Gastrocnemius medialis (tissue), 4 donors: Measurements from ENCODE around the gene CHCHD6. TPM values are rescaled to one million over a fixed set of nuclear protein-coding genes. Genes with fewer than 3 reads are reported as not detected.

ENCODE experiments used
- ATAC-seq, 2 donors: fragments of 150-250 bp; one replicate each; pipeline ENCODE4 v1.9.1; 2016
- DNase-seq, 2 donors: peaks; one replicate each; pipeline ENCODE4 v3.0.0-alpha.2; 2019
- H3K27ac ChIP-seq, 4 donors: fragments of 200-600 bp; sonication (generic); 1 replicate in 1 of 4; 2 replicates in 3 of 4; pipeline ENCODE4 v1.5.1; 2016 to 2018; ENCODE audit warnings: mild to moderate bottlenecking in 2 of 4, moderate library complexity in 1 of 4
- H3K27me3 ChIP-seq, 3 donors: fragments of 200-600 bp; sonication (generic) in 2 of 3; 1 replicate in 1 of 3; 2 replicates in 2 of 3; pipeline versions ENCODE4 v1.5.1 to v1.6.0; 2016 to 2019; ENCODE audit warnings: mild to moderate bottlenecking in 1 of 3, moderate library complexity in 1 of 3
- H3K36me3 ChIP-seq, 2 donors: fragments of 200-600 bp; sonication (generic) in 1 of 2; one replicate each; pipeline ENCODE4 v1.5.1; 2017 to 2018
- H3K4me1 ChIP-seq, 2 donors: fragments of 200-600 bp; sonication (generic) in 1 of 2; one replicate each; pipeline ENCODE4 v1.5.1; 2016 to 2017; ENCODE audit warnings: mild to moderate bottlenecking in 2 of 2
- H3K4me3 ChIP-seq, 4 donors: fragments of 200-600 bp; sonication (generic) in 3 of 4; 1 replicate in 1 of 4; 2 replicates in 3 of 4; pipeline ENCODE4 v1.5.1; 2016 to 2019; ENCODE audit warnings: mild to moderate bottlenecking in 2 of 4
- H3K9me3 ChIP-seq, 3 donors: fragments of 200-600 bp; sonication (generic) in 2 of 3; 1 replicate in 1 of 3; 2 replicates in 2 of 3; pipeline ENCODE4 v1.5.1; 2016 to 2019
- CTCF ChIP-seq, 5 experiments: fragments of 450-650 bp in 3 of 5; fragments of 200-600 bp in 2 of 5; sonication (generic) in 2 of 5; IDR thresholded peaks in 4 of 5; conservative IDR thresholded peaks in 1 of 5; 1 replicate in 4 of 5; 2 replicates in 1 of 5; pipeline ENCODE4 v1.5.1; 2016 to 2019; ENCODE audit warnings: antibody characterized with exemption in 5 of 5, mild to moderate bottlenecking in 3 of 5, moderate library complexity in 3 of 5
- POLR2A ChIP-seq, 2 donors: fragments of 450-650 bp; IDR thresholded peaks; one replicate each; pipeline ENCODE4 v1.6.1; 2017; ENCODE audit warnings: antibody characterized with exemption in 2 of 2, mild to moderate bottlenecking in 2 of 2, moderate library complexity in 2 of 2
- in situ Hi-C, 4 donors: fragments of 200-750 bp; cut with MboI; loops; one replicate each; pipeline versions ENCODE4 v1.15.0 to v1.8.0; 2017; ENCODE audit warnings: low sequenced_read_pairs in 4 of 4
- intact Hi-C: fragments of 100-400 bp; cut with DNase I; formaldehyde crosslinking; loops from one replicate; pipeline ENCODE4 v1.15.1; 2023; ENCODE audit warnings: low total_unique reads
- total RNA-seq, 4 donors: library from RNA; depleted of rRNA; stranded (reverse); fragments of >200 nt; gene quantifications; one replicate each; pipeline versions ENCODE4 v1.1.0 to v1.2.3, GENCODE V29; 2016

Gene CHCHD6
- total RNA-seq, 4 donors from 2014 or later, result 2.7 to 4.2 (median 3.4) TPM

GRCh38 chr3:126982471-126983175 is 278.6 kb downstream of the CHCHD6 start, which contains the start of gene PLXNA1:
Gene PLXNA1, plus strand, starts transcription at chr3:126983115. Its CDS starts 5,479 bp downstream, at chr3:126988594.
- peak; percentile 18 to 60 for DNase-seq
- intact Hi-C loops (loop anchor here (1.0 to 10.0 kb wide), 6 partner anchors 22 to 562 kb away; no protein-coding TSS in a partner anchor), in situ Hi-C loops (no loop called here)
- ATAC-seq, result peak; percentile 87 to 89
- H3K27ac ChIP-seq, result peak within 1 kb of the TSS; percentile 63 to 72 (median 66)
- no peaks in the 10 kb centered on the region for H3K36me3 ChIP-seq
- H3K4me1 ChIP-seq, result peaks cover 3 to 23% of the 10 kb centered on the region in 2 donors
- no peaks in the 10 kb centered on the region for H3K9me3 ChIP-seq
- H3K27me3 ChIP-seq, result no peaks in the 10 kb centered on the region
- TF ChIP-seq POLR2A (IDR thresholded peaks at IDR 0.05) (no peak), CTCF (IDR thresholded peaks at IDR 0.05 in 4 of 5, conservative IDR thresholded peaks at IDR 0.05 in 1 of 5) (peak; percentile 74 to 94 (median 87))
- H3K4me3 ChIP-seq, result peak within 1 kb of the TSS; percentile 61 to 75 (median 65)

- Histone ChIP-seq H3K27me3 (no peaks in the 10 kb centered on the region), H3K4me1 (peaks cover 3 to 23% of the 10 kb centered on the region in 2 donors), H3K9me3 (no peaks in the 10 kb centered on the region), H3K36me3 (no peaks in the 10 kb centered on the region), H3K27ac (peak overlapping the region in 2 of 4 donors; percentile 15 to 43), H3K4me3 (peak overlapping the region in 3 of 4 donors; percentile 53 to 67 (median 56))
- ATAC-seq, result peak; percentile 36 to 44
- in situ Hi-C loops, result no loop called here
- peak in 2 of 5 experiments; percentile 6 to 24 for TF ChIP-seq CTCF (IDR thresholded peaks at IDR 0.05 in 4 of 5, conservative IDR thresholded peaks at IDR 0.05 in 1 of 5)
- TF ChIP-seq POLR2A (IDR thresholded peaks at IDR 0.05), result no peak
- intact Hi-C loops, result loop anchor here (1.0 to 10.0 kb wide), 5 partner anchors 22 to 562 kb away; no protein-coding TSS in a partner anchor
- no peak for DNase-seq
Measured at GRCh38 chr3:126983276-126983652, 279.2 kb downstream of the CHCHD6 start.

GRCh38 chr3:126983653-126984390 is 279.8 kb downstream of the CHCHD6 start:
- no peak for DNase-seq
- in situ Hi-C loops (no loop called here), intact Hi-C loops (loop anchor here (1.0 to 10.0 kb wide), 5 partner anchors 23 to 561 kb away; no protein-coding TSS in a partner anchor)
- peak; percentile 16 to 18 for ATAC-seq
- H3K27me3 ChIP-seq, result no peaks in the 10 kb centered on the region
- no peaks in the 10 kb centered on the region for H3K9me3 ChIP-seq
- TF ChIP-seq CTCF (IDR thresholded peaks at IDR 0.05 in 4 of 5, conservative IDR thresholded peaks at IDR 0.05 in 1 of 5) (no peak), POLR2A (IDR thresholded peaks at IDR 0.05) (no peak)
- peak overlapping the region; percentile 15 to 54 (median 48) for H3K27ac ChIP-seq
- peaks cover 3 to 23% of the 10 kb centered on the region in 2 donors for H3K4me1 ChIP-seq
- H3K36me3 ChIP-seq, result peaks cover 0 to 2% of the 10 kb centered on the region in 2 donors
- peak overlapping the region; percentile 53 to 75 (median 62) for H3K4me3 ChIP-seq

GRCh38 chr3:126984391-126985131 is 280.5 kb downstream of the CHCHD6 start:
- peaks cover 0 to 10% of the 10 kb centered on the region in 2 donors for H3K36me3 ChIP-seq
- peaks cover 3 to 23% of the 10 kb centered on the region in 2 donors for H3K4me1 ChIP-seq
- H3K27me3 ChIP-seq, result no peaks in the 10 kb centered on the region
- no peaks in the 10 kb centered on the region for H3K9me3 ChIP-seq
- intact Hi-C loops (loop anchor here (10.0 kb wide), 3 partner anchors 180 to 560 kb away; no protein-coding TSS in a partner anchor), in situ Hi-C loops (no loop called here)
- peak overlapping the region; percentile 53 to 75 (median 62) for H3K4me3 ChIP-seq
- no peak for ATAC-seq
- DNase-seq, result no peak
- no peak overlapping the region for H3K27ac ChIP-seq
- TF ChIP-seq CTCF (IDR thresholded peaks at IDR 0.05 in 4 of 5, conservative IDR thresholded peaks at IDR 0.05 in 1 of 5), result no peak
- no peak for TF ChIP-seq POLR2A (IDR thresholded peaks at IDR 0.05)
